Upper lobe of right lung (tissue), 1 donor: ENCODE results near the gene CPHXL. TPM values are rescaled to one million over a fixed set of nuclear protein-coding genes. Genes with fewer than 3 reads are reported as not detected.

Experiments
- ATAC-seq: fragments of 200-7000 bp; cut with Tn5 transposase; one replicate; pipeline ENCODE4 v1.9.1; 2020; ENCODE audit warnings: mild to moderate bottlenecking, moderate library complexity
- DNase-seq: peaks from one replicate; pipeline ENCODE4 v3.0.0-alpha.2; 2020
- H3K27ac ChIP-seq: fragments of 200-600 bp; one replicate; pipeline ENCODE4 v1.8.0; 2022
- H3K27me3 ChIP-seq: fragments of 200-600 bp; one replicate; pipeline ENCODE4 v1.8.0; 2022; ENCODE audit warnings: mild to moderate bottlenecking
- H3K36me3 ChIP-seq: fragments of 200-600 bp; one replicate; pipeline ENCODE4 v1.8.0; 2022
- H3K4me1 ChIP-seq: fragments of 200-600 bp; one replicate; pipeline ENCODE4 v1.8.0; 2022
- H3K4me3 ChIP-seq: fragments of 200-600 bp; one replicate; pipeline ENCODE4 v1.8.0; 2022; ENCODE audit warnings: mild to moderate bottlenecking
- H3K9me3 ChIP-seq: fragments of 200-600 bp; one replicate; pipeline ENCODE4 v1.8.0; 2022
- intact Hi-C: fragments of 100-400 bp; cut with DNase I; formaldehyde crosslinking; loops from one replicate; pipeline ENCODE4 v1.11.0; 2022
- total RNA-seq: library from RNA; stranded (reverse); fragmentation: NEBNext Ultra II Directional; extraction: Animal tissue kit (Norgen Biotek cat#: 25700); gene quantifications from one replicate; pipeline ENCODE4 v1.2.1, GENCODE V29; 2021
- TF ChIP-seq, protein P1 (sequence below): fragments of 200-600 bp; IDR thresholded peaks from one replicate; pipeline ENCODE4 v1.8.0; 2022; ENCODE audit warnings: antibody characterized with exemption
- donor health status: DM: no; HTN: yes; CAD: no; lungs with severe emphysema.

The CPHXL gene
- total RNA-seq, 1 donor from 2014 or later: not detected

DNA sequence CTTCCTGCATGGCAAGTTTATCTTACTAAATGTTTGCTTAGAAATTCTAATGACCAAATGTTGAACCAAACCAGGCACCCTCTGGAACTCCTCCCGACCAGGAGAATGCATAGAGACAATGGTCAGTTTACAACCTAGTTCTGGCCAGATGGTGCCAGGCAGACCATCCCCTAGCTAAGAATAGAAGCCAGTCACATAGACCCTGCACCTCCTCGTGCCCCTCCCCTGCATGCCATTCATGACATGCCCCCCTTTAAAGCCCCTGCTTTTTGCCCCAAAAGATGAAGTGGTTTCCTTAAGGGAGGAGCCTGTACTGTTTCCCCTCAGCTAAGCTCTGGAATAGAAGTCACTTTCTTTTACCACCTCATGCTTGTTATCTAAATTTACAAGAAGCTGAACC, 6.6 kb upstream of the CPHXL start:
- TF ChIP-seq, protein P1, sequence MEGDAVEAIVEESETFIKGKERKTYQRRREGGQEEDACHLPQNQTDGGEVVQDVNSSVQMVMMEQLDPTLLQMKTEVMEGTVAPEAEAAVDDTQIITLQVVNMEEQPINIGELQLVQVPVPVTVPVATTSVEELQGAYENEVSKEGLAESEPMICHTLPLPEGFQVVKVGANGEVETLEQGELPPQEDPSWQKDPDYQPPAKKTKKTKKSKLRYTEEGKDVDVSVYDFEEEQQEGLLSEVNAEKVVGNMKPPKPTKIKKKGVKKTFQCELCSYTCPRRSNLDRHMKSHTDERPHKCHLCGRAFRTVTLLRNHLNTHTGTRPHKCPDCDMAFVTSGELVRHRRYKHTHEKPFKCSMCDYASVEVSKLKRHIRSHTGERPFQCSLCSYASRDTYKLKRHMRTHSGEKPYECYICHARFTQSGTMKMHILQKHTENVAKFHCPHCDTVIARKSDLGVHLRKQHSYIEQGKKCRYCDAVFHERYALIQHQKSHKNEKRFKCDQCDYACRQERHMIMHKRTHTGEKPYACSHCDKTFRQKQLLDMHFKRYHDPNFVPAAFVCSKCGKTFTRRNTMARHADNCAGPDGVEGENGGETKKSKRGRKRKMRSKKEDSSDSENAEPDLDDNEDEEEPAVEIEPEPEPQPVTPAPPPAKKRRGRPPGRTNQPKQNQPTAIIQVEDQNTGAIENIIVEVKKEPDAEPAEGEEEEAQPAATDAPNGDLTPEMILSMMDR: no peak
- H3K4me3 ChIP-seq: no peak overlapping the region
- peak overlapping the region; percentile 53 for H3K27ac ChIP-seq
- H3K27me3 ChIP-seq: no peaks in the 10 kb centered on the region
- intact Hi-C loops: no loop called here
- no peaks in the 10 kb centered on the region for H3K9me3 ChIP-seq
- DNase-seq (no peak), ATAC-seq (no peak)
- H3K36me3 ChIP-seq: no peaks in the 10 kb centered on the region
- peaks cover 16% of the 10 kb centered on the region for H3K4me1 ChIP-seq

DNA sequence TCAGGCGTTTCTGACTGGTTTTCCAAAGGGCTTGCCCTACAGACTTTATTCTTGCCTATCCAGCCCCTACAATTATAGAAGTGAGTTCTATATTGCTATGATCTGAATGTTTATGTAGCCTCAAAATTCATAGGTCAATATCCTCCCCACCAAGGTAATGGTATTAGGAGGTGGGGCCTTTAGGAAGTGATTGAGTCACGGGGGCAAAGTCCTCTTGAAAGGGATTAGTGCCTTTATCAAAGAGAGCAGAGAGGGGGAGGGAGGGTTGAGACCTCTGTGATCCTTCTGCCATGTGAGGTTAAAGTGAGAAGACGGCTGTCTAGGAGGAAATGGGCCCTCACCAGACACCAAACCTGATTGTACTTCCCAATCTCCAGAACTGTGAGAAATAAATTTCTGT, 931 bp upstream of the CPHXL start:
- Histone ChIP-seq H3K9me3 (no peaks in the 10 kb centered on the region), H3K36me3 (no peaks in the 10 kb centered on the region), H3K4me1 (no peaks in the 10 kb centered on the region), H3K27ac (no peak overlapping the region), H3K4me3 (no peak overlapping the region), H3K27me3 (no peaks in the 10 kb centered on the region)
- intact Hi-C loops: no loop called here
- ATAC-seq (no peak), DNase-seq (no peak)
- TF ChIP-seq, protein P1: no peak

DNA sequence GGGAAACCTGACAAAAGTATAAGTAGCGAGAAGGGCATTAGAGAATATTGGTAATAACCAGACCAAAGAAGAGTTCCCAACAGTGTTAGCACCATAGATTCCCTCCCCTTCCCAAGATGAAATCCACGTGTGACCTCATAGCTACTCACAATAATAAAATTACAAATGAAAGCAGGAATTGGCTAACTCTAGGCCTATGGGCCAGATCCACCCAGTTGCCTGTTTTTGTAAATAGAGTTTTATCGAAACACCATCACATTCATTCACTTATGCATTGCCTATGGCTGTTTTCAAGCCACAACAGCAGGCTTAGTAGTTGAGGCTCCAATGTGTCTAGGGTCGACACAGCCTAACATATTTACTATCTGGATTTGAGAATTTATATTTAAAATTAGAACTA, 7.8 kb downstream of the CPHXL start:
- Histone ChIP-seq H3K4me1 (no peaks in the 10 kb centered on the region), H3K27me3 (no peaks in the 10 kb centered on the region), H3K36me3 (no peaks in the 10 kb centered on the region), H3K4me3 (no peak overlapping the region), H3K9me3 (no peaks in the 10 kb centered on the region), H3K27ac (no peak overlapping the region)
- TF ChIP-seq, protein P1: no peak
- ATAC-seq: no peak
- intact Hi-C loops: no loop called here
- DNase-seq: no peak

DNA sequence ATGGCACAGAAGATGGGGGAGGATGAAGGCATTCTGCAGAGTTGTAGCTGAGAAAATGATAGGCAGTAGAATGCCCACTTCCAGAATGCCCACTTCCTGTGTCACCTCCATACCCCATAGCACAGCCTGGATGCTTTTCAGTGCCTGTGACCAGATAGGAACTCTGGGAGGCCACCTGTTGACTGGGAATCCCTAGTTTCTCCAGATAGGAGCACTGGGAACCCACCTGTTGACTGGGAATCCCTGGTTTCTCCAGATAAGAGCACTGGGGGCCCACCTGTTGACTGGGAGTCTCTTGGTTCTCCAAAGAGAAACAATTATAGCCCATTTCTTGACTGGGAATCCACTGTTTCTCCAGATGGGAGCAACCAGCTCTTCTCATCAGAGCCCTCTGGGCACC, 11.6 kb downstream of the CPHXL start:
- Histone ChIP-seq H3K4me3 (no peak overlapping the region), H3K9me3 (peaks cover 8% of the 10 kb centered on the region), H3K27me3 (no peaks in the 10 kb centered on the region), H3K27ac (no peak overlapping the region), H3K36me3 (no peaks in the 10 kb centered on the region), H3K4me1 (no peaks in the 10 kb centered on the region)
- TF ChIP-seq, protein P1: no peak
- DNase-seq (no peak), ATAC-seq (no peak)
- intact Hi-C loops: no loop called here

DNA sequence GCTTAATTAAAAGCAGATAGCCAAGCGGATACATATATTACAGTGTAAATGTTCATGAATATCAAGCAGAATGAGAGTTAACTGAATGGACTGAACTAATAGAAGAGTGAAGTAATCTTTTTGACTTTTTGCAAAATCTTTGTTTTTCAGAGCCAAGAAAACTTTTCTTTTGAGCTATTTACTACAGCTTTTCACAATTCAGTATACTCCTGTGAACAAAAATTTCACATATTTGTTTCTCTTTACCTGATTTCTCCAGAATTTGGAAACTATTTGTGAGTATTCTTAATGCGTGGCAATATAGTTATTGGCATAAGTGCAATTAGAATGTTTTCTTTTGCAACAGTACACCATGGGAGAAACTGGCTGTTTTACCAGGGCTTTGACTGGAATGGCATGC, 15.9 kb downstream of the CPHXL start:
- H3K4me3 ChIP-seq: no peak overlapping the region
- no peaks in the 10 kb centered on the region for H3K36me3 ChIP-seq
- no peaks in the 10 kb centered on the region for H3K4me1 ChIP-seq
- intact Hi-C loops: no loop called here
- peaks cover 8% of the 10 kb centered on the region for H3K9me3 ChIP-seq
- no peaks in the 10 kb centered on the region for H3K27me3 ChIP-seq
- ATAC-seq: no peak
- DNase-seq: no peak
- H3K27ac ChIP-seq: no peak overlapping the region
- TF ChIP-seq, protein P1: no peak

DNA sequence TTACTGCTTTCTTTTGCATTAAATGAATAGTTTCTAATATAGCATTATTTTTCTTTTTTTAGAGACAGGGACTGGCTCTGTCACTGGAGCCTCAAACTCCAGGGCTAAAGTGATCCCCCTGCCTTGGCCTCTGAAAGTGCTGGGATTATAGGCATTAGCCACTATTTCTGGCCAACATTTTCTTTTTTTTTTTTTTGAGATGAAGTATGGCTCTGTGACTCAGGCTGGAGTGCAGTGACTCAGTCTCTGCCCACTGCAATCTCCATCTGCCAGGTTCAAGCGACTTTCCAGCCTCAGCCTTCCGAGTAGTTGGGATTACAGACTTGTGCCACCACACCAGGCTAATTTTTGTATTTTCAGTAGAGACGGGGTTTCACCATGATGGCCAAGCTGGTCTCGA, 23.0 kb downstream of the CPHXL start:
- TF ChIP-seq, protein P1: no peak
- no peaks in the 10 kb centered on the region for H3K9me3 ChIP-seq

More for the DNA sequence above, 23.0 kb downstream of the CPHXL start:
- H3K27me3 ChIP-seq: no peaks in the 10 kb centered on the region
- no peak overlapping the region for H3K4me3 ChIP-seq
- DNase-seq (no peak), ATAC-seq (no peak)
- H3K36me3 ChIP-seq: no peaks in the 10 kb centered on the region
- H3K27ac ChIP-seq: no peak overlapping the region
- no peaks in the 10 kb centered on the region for H3K4me1 ChIP-seq
- intact Hi-C loops: no loop called here
